Small intestine (tissue), 7 donors: ENCODE measurements around the gene C1orf21. TPM values are rescaled to one million over a fixed set of nuclear protein-coding genes. Genes with fewer than 3 reads are reported as not detected.
"Not testable (repeated sequence)": the region's sequence is repeated elsewhere in the genome, so short reads cannot be mapped to it uniquely, and the experiment has no call there.

ENCODE experiments used
- DNase-seq, 2 donors: peaks; one replicate each; pipeline versions ENCODE4 v3.0.0 to v3.0.0-alpha.2; 2013
- FAIRE-seq: peaks from 2 replicates; lab custom pipeline; 2012; peaks lifted over from hg19 to GRCh38; lab: Jason Lieb, UNC
- H3K27ac ChIP-seq, 3 donors: one replicate each; pipeline ENCODE4 v1.5.1; 2013; ENCODE audit warnings: low read length in 2 of 3, mild to moderate bottlenecking in 2 of 3, control low read depth in 1 of 3, inconsistent platforms in 1 of 3, low read depth in 1 of 3, moderate library complexity in 1 of 3
- H3K27me3 ChIP-seq, 3 donors: one replicate each; pipeline ENCODE4 v1.6.1; 2013; ENCODE audit warnings: low read length in 3 of 3, inconsistent platforms in 1 of 3; ENCODE audit not compliant: control insufficient read depth in 3 of 3, insufficient read depth in 3 of 3
- H3K36me3 ChIP-seq, 3 donors: one replicate each; pipeline ENCODE4 v1.6.1; 2013; ENCODE audit warnings: low read length in 3 of 3, inconsistent platforms in 1 of 3, low read depth in 1 of 3, mild to moderate bottlenecking in 1 of 3, moderate library complexity in 1 of 3; ENCODE audit not compliant: control insufficient read depth in 3 of 3, insufficient read depth in 2 of 3
- H3K4me1 ChIP-seq, 3 donors: one replicate each; pipeline ENCODE4 v1.6.1; 2013; ENCODE audit warnings: low read length in 2 of 3, inconsistent platforms in 1 of 3, low read depth in 1 of 3, mild to moderate bottlenecking in 1 of 3, moderate library complexity in 1 of 3; ENCODE audit not compliant: control insufficient read depth in 3 of 3, insufficient read depth in 2 of 3
- H3K4me3 ChIP-seq, 3 donors: one replicate each; pipeline ENCODE4 v1.5.1; 2013; ENCODE audit warnings: low read length in 3 of 3, control low read depth in 1 of 3, inconsistent platforms in 1 of 3, low read depth in 1 of 3, mild to moderate bottlenecking in 1 of 3, moderate library complexity in 1 of 3
- H3K9me3 ChIP-seq, 2 donors: one replicate each; pipeline ENCODE4 v1.6.1; 2013; ENCODE audit warnings: low read depth in 1 of 2, low read length in 1 of 2; ENCODE audit not compliant: control insufficient read depth in 2 of 2, insufficient read depth in 1 of 2
- WGBS, 3 donors: extraction: QIAGEN DNeasy Blood & Tissue Kit; methylation state at CpG; one replicate each; pipeline ENCODE4 v1.1.7; 2013; 5-methylcytosine and 5-hydroxymethylcytosine counted together
- polyA plus RNA-seq, 4 donors: library from polyadenylated mRNA; stranded (reverse) in 3 of 4; unstranded in 1 of 4; fragments of 200-250 nt in 3 of 4; fragments of 120-200 nt in 1 of 4; gene quantifications; one replicate each; pipeline versions ENCODE4 v1.2.1 to v1.2.3, GENCODE V29; 2013
- donor health status: healthy with polysubstance abuse.
- donor health status: control.
- donor health status: control.
- donor health status: Bipolar disorder and iron deficiency.
- donor health status: healthy.

The C1orf21 gene
- polyA plus RNA-seq, 4 donors: 36.5 to 78.3 (median 58.9) TPM

DNA sequence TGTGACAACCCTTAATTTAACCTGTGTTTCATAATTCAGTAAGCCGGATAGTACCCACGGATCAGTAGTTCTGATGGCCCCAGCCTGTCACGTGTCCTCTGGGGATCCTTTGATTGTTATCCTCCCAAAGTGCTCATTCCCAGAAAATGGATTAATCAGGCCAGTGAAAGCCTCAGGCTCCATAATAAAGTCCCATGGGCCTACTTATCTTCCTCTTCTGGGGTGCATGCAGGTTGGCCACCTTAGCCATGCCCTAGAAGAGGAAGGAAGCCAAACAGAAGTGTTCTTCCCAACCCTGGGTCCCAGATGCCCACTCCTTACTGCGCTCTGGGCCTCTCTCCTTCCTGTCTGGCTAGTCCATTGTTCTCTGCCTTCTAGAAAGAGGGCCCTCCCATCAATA is 221.8 kb downstream of the C1orf21 start:
- WGBS, 3 donors: 90 to 100% (median 95%) methylated on average over 4 of the region's 4 CpGs
- H3K36me3 ChIP-seq: no peaks in the 10 kb centered on the region
- DNase-seq (no peak), FAIRE-seq (no peak)
- H3K4me3 ChIP-seq: no peak overlapping the region
- H3K27ac ChIP-seq: no peak overlapping the region
- H3K4me1 ChIP-seq: no peaks in the 10 kb centered on the region
- H3K27me3 ChIP-seq: no peaks in the 10 kb centered on the region
- H3K9me3 ChIP-seq: no peaks in the 10 kb centered on the region

GRCh38 chr1:184608990-184609389 is 222.2 kb downstream of the C1orf21 start:
- no peak for FAIRE-seq
- no peak overlapping the region for H3K4me3 ChIP-seq
- no peak overlapping the region for H3K27ac ChIP-seq
- no peak for DNase-seq
- no peaks in the 10 kb centered on the region for H3K4me1 ChIP-seq
- no peaks in the 10 kb centered on the region for H3K9me3 ChIP-seq
- no peaks in the 10 kb centered on the region for H3K27me3 ChIP-seq
- no peaks in the 10 kb centered on the region for H3K36me3 ChIP-seq

DNA sequence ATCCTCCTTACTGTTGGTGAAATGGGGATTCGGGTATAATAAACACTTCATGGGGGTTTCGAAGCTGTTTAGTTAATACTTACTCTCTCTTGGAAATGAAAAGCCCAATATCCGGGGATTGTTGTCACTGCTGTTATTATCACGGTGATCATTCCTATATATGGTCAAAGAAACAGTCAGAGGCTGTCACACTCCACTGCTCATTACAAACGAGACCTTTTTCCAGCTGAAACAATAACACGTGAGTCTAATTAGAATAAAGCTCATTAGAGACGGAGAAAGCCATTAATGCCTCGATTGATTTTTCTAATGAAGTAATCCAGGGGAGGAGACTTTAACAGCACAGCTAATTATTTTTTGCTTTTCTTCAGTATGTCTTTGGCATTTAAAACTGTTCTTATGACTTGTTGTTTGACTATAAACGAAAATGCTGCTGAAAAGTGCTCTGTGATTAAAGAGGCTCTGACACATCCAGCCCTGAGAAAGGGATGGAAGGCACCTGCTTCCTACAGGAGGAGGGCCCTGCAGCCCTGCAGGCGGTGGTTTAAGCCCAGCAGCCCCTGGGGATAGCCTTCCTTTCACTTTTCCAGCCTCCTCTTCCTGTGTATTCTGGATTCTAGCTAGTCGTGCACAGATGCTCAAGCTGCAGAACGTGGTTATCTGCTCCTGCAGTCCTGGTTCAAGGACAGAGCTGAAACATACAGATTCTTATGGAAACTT is 224.2 kb downstream of the C1orf21 start:
- 53 to 81% (median 78%) methylated on average over 12 of the region's 12 CpGs for WGBS, 3 donors
- Histone ChIP-seq H3K4me1 (no peaks in the 10 kb centered on the region), H3K36me3 (no peaks in the 10 kb centered on the region), H3K9me3 (no peaks in the 10 kb centered on the region), H3K27ac (peak overlapping the region in 2 of 3 donors; percentile 13 to 57), H3K4me3 (no peak overlapping the region), H3K27me3 (no peaks in the 10 kb centered on the region)
- FAIRE-seq (no peak), DNase-seq (no peak)

- not testable (repeated sequence) for H3K4me1 ChIP-seq, DNase-seq, H3K36me3 ChIP-seq, H3K4me3 ChIP-seq, FAIRE-seq, H3K9me3 ChIP-seq, H3K27me3 ChIP-seq, H3K27ac ChIP-seq
- WGBS, 3 donors: 88 to 91% (median 91%) methylated on average over 5 of the region's 5 CpGs
Measured at GRCh38 chr1:184612229-184612628, 225.4 kb downstream of the C1orf21 start.

- Histone ChIP-seq H3K9me3 (no peaks in the 10 kb centered on the region), H3K27ac (no peak overlapping the region), H3K27me3 (no peaks in the 10 kb centered on the region), H3K4me3 (no peak overlapping the region), H3K4me1 (no peaks in the 10 kb centered on the region), H3K36me3 (peaks cover 0 to 2% (median 0%) of the 10 kb centered on the region in 3 donors)
- DNase-seq (no peak), FAIRE-seq (no peak)
- 93 to 95% (median 94%) methylated on average over 7 of the region's 7 CpGs for WGBS, 3 donors
Measured at GRCh38 chr1:184614667-184615066, 227.8 kb downstream of the C1orf21 start.

- no peak for DNase-seq
- no peaks in the 10 kb centered on the region for H3K27me3 ChIP-seq
- FAIRE-seq: no peak
- H3K9me3 ChIP-seq: no peaks in the 10 kb centered on the region
- H3K4me3 ChIP-seq: no peak overlapping the region
- no peaks in the 10 kb centered on the region for H3K4me1 ChIP-seq
- 67 to 87% (median 68%) methylated on average over 5 of the region's 5 CpGs for WGBS, 3 donors
- H3K36me3 ChIP-seq: peaks cover 0 to 4% (median 0%) of the 10 kb centered on the region in 3 donors
- H3K27ac ChIP-seq: no peak overlapping the region
Measured at GRCh38 chr1:184615301-184615700, 228.5 kb downstream of the C1orf21 start.

GRCh38 chr1:184616504-184616903 is 229.7 kb downstream of the C1orf21 start:
- Histone ChIP-seq H3K4me1 (no peaks in the 10 kb centered on the region), H3K4me3 (no peak overlapping the region), H3K9me3 (no peaks in the 10 kb centered on the region), H3K27me3 (no peaks in the 10 kb centered on the region), H3K27ac (no peak overlapping the region), H3K36me3 (peaks cover 0 to 4% (median 0%) of the 10 kb centered on the region in 3 donors)
- WGBS, 3 donors: 87 to 91% (median 87%) methylated on average over 6 of the region's 6 CpGs
- DNase-seq (no peak), FAIRE-seq (no peak)

DNA sequence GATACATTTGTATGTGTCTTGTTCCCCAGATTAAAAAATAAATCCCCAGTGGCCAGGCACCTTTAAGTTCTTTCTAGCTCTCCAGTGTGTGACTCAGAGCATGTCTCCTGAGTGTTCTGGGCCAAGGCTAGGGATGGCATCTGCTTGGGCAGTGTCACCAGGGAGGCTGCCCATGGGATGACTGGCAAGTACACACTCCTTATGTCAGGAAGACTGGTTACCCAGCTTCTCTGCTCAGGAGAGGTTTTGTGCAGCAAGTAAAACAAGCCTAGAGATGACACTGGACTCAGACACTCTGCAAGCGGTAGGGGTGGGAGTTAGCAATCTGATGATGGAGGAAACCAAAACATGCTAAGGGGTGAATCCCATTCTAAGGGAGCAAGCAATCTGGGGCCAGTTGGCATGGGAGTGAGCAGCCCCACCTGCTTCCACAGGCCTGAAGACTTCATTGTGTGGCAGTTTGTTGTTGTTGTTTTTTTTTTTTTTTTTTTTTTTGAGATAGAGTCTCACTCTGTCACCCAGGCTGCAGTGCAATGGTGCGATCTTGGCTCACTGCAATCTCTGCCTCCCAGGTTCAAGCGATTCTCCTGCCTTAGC is 230.7 kb downstream of the C1orf21 start:
- peaks cover 0 to 5% (median 0%) of the 10 kb centered on the region in 3 donors for H3K36me3 ChIP-seq
- no peaks in the 10 kb centered on the region for H3K9me3 ChIP-seq
- peaks cover under 1 to 8% (median 3%) of the 10 kb centered on the region in 3 donors for H3K4me1 ChIP-seq
- no peaks in the 10 kb centered on the region for H3K27me3 ChIP-seq
- no peak overlapping the region for H3K4me3 ChIP-seq
- FAIRE-seq: no peak
- WGBS, 3 donors: 94 to 97% (median 97%) methylated on average over 3 of the region's 3 CpGs
- no peak overlapping the region for H3K27ac ChIP-seq
- DNase-seq: no peak
